Smooth muscle cell (in vitro differentiated cells): Measurements from ENCODE around the gene ARHGAP6. TPM values are rescaled to one million over a fixed set of nuclear protein-coding genes. Genes with fewer than 3 reads are reported as not detected.

Experiments used
- DNase-seq: peaks from one replicate; lab custom pipeline; 2025; ENCODE audit not compliant: unreplicated experiment; lab: John Stamatoyannopoulos, UW
- H2AFZ ChIP-seq: fragments of 200-600 bp; sonication (generic); 2 replicates; pipeline ENCODE4 v1.6.0; 2016; ENCODE audit warnings: antibody characterized with exemption, low read depth, mild to moderate bottlenecking
- H3F3A ChIP-seq: fragments of 200-600 bp; sonication (generic); 2 replicates; pipeline ENCODE4 v1.6.0; 2017; ENCODE audit warnings: antibody characterized with exemption, low read depth
- H3K27ac ChIP-seq: fragments of 200-600 bp; sonication (generic); 2 replicates; pipeline ENCODE4 v1.5.1; 2016; ENCODE audit warnings: low read depth, mild to moderate bottlenecking
- H3K27me3 ChIP-seq: fragments of 200-600 bp; sonication (generic); 2 replicates; pipeline ENCODE4 v1.6.1; 2016; ENCODE audit warnings: low read depth, mild to moderate bottlenecking
- H3K36me3 ChIP-seq: fragments of 200-600 bp; sonication (generic); 2 replicates; pipeline ENCODE4 v1.5.1; 2016; ENCODE audit warnings: low read depth
- H3K4me1 ChIP-seq: fragments of 200-600 bp; sonication (generic); 2 replicates; pipeline ENCODE4 v1.5.1; 2016; ENCODE audit warnings: low read depth
- H3K4me2 ChIP-seq: fragments of 200-600 bp; sonication (generic); 2 replicates; pipeline ENCODE4 v1.6.0; 2016; ENCODE audit warnings: mild to moderate bottlenecking
- H3K4me3 ChIP-seq: fragments of 200-600 bp; sonication (generic); 2 replicates; pipeline ENCODE4 v1.5.1; 2016; ENCODE audit warnings: mild to moderate bottlenecking
- H3K79me2 ChIP-seq: fragments of 200-600 bp; sonication (generic); 2 replicates; pipeline ENCODE4 v1.6.0; 2016; ENCODE audit warnings: low read depth, mild to moderate bottlenecking
- H3K9ac ChIP-seq: fragments of 200-600 bp; sonication (generic); 2 replicates; pipeline ENCODE4 v1.6.0; 2016; ENCODE audit warnings: low read depth
- H3K9me3 ChIP-seq: fragments of 200-600 bp; sonication (generic); replicated peaks from 2 replicates; pipeline ENCODE4 v1.5.1; 2016; ENCODE audit warnings: low read depth
- H4K20me1 ChIP-seq: fragments of 200-600 bp; sonication (generic); 2 replicates; pipeline ENCODE4 v1.6.0; 2016; ENCODE audit warnings: low read depth
- CTCF ChIP-seq: fragments of 200-600 bp; sonication (generic); IDR thresholded peaks from 2 replicates; pipeline ENCODE4 v1.5.1; 2017; ENCODE audit warnings: borderline replicate concordance, mild to moderate bottlenecking, antibody characterized with exemption; ENCODE audit not compliant: insufficient read depth, poor library complexity, severe bottlenecking
- WGBS: methylation state at CpG from one replicate; pipeline ENCODE4 v1.1.7; 2016; ENCODE audit warnings: low lambda C conversion rate; 5-methylcytosine and 5-hydroxymethylcytosine counted together
- polyA plus RNA-seq: library from polyadenylated mRNA; unstranded; fragments of >200 nt; fragmentation: Nextera tagmentation; extraction: Ambion mirVana; gene quantifications from 2 replicates; pipeline ENCODE4 v1.2.1, GENCODE V29; 2016
- total RNA-seq: library from RNA; depleted of rRNA; stranded (reverse); fragments of >200 nt; gene quantifications from 2 replicates; pipeline ENCODE4 v1.2.3, GENCODE V29; 2014

Gene ARHGAP6
- total and polyA plus RNA-seq, 2 experiments from 2014 or later: 0.55 to 0.90 TPM

- Histone ChIP-seq H3K27ac (no peak overlapping the region), H3K4me3 (no peak overlapping the region), H3K9ac (no peak overlapping the region), H3K9me3 (peaks cover 4% of the 10 kb centered on the region), H3K4me2 (no peak overlapping the region), H2AFZ (no peak overlapping the region), H3F3A (no peaks in the 10 kb centered on the region), H3K4me1 (no peaks in the 10 kb centered on the region), H3K36me3 (no peaks in the 10 kb centered on the region), H3K27me3 (no peaks in the 10 kb centered on the region), H3K79me2 (no peaks in the 10 kb centered on the region), H4K20me1 (no peaks in the 10 kb centered on the region)
- WGBS: 73% methylated on average over 10 of the region's 10 CpGs
- no peak for DNase-seq
- TF ChIP-seq CTCF: no peak
Observed at GRCh38 chrX:11412715-11413623, 252.8 kb downstream of the ARHGAP6 start.

GRCh38 chrX:11409957-11410356, 255.8 kb downstream of the ARHGAP6 start:
- Histone ChIP-seq H3K4me1 (no peaks in the 10 kb centered on the region), H3K9ac (no peak overlapping the region), H3K9me3 (peaks cover 4% of the 10 kb centered on the region), H2AFZ (no peak overlapping the region), H3K4me3 (no peak overlapping the region), H3K36me3 (no peaks in the 10 kb centered on the region), H3K27ac (no peak overlapping the region), H3K79me2 (no peaks in the 10 kb centered on the region), H3F3A (no peaks in the 10 kb centered on the region), H3K4me2 (no peak overlapping the region), H4K20me1 (no peaks in the 10 kb centered on the region), H3K27me3 (no peaks in the 10 kb centered on the region)
- DNase-seq: no peak
- TF ChIP-seq CTCF: no peak
- 83% methylated on average over 3 of the region's 3 CpGs for WGBS

- Histone ChIP-seq H3K4me2 (no peak overlapping the region), H3K27ac (no peak overlapping the region), H3K4me1 (no peaks in the 10 kb centered on the region), H3K79me2 (no peaks in the 10 kb centered on the region), H3F3A (no peaks in the 10 kb centered on the region), H3K36me3 (no peaks in the 10 kb centered on the region), H2AFZ (no peak overlapping the region), H3K9me3 (peaks cover 4% of the 10 kb centered on the region), H3K4me3 (no peak overlapping the region), H4K20me1 (no peaks in the 10 kb centered on the region), H3K27me3 (no peaks in the 10 kb centered on the region), H3K9ac (no peak overlapping the region)
- no peak for TF ChIP-seq CTCF
- no peak for DNase-seq
- WGBS: 83% methylated on average over 3 of the region's 3 CpGs
Observed at GRCh38 chrX:11408783-11409182, 256.9 kb downstream of the ARHGAP6 start.

DNA sequence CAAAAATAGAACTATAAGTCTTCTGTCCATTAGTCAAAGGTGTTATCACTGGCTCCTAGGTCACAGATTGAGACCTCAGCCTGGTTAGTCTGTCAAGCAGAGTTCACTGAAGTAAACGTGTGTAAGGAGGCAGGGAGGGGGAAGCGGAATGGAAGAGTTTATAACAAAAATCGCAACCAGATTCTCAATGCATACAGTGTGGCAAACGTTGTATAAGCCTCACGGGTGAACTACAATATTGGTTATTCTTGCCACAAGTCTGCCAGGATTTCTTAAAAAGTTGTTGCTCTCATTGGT, 257.7 kb downstream of the ARHGAP6 start:
- Histone ChIP-seq H3K9ac (no peak overlapping the region), H3K4me1 (no peaks in the 10 kb centered on the region), H2AFZ (no peak overlapping the region), H3K4me3 (no peak overlapping the region), H3K79me2 (no peaks in the 10 kb centered on the region), H3K27ac (no peak overlapping the region), H3K27me3 (no peaks in the 10 kb centered on the region), H3K36me3 (no peaks in the 10 kb centered on the region), H4K20me1 (no peaks in the 10 kb centered on the region), H3K9me3 (peaks cover 4% of the 10 kb centered on the region), H3F3A (no peaks in the 10 kb centered on the region), H3K4me2 (no peak overlapping the region)
- no peak for DNase-seq
- 47% methylated on average over 5 of the region's 5 CpGs for WGBS
- TF ChIP-seq CTCF: no peak
